Mucosa of rectum (tissue), 2 donors: ENCODE results near the gene PRKCA.

Experiments used
- H3K27ac ChIP-seq, 2 donors: one replicate each; pipeline ENCODE4 v1.7.0; 2013; ENCODE audit warnings: inconsistent platforms in 2 of 2, low read depth in 2 of 2, low read length in 2 of 2
- H3K27me3 ChIP-seq, 2 donors: one replicate each; pipeline ENCODE4 v1.7.0; 2013; ENCODE audit warnings: low read length in 2 of 2; ENCODE audit not compliant: control insufficient read depth in 2 of 2, insufficient read depth in 2 of 2
- H3K36me3 ChIP-seq, 2 donors: one replicate each; pipeline ENCODE4 v1.7.0; 2013; ENCODE audit warnings: low read length in 2 of 2; ENCODE audit not compliant: control insufficient read depth in 2 of 2, insufficient read depth in 2 of 2
- H3K4me1 ChIP-seq, 2 donors: one replicate each; pipeline ENCODE4 v1.7.0; 2013; ENCODE audit warnings: low read length in 2 of 2, mild to moderate bottlenecking in 1 of 2; ENCODE audit not compliant: control insufficient read depth in 2 of 2, insufficient read depth in 2 of 2
- H3K4me3 ChIP-seq, 2 donors: one replicate each; pipeline ENCODE4 v1.7.0; 2013; ENCODE audit warnings: low read length in 2 of 2
- H3K9ac ChIP-seq, 2 donors: one replicate each; pipeline ENCODE4 v1.7.0; 2013; ENCODE audit warnings: low read length in 2 of 2, low read depth in 1 of 2, mild to moderate bottlenecking in 1 of 2
- H3K9me3 ChIP-seq, 2 donors: one replicate each; pipeline ENCODE4 v1.7.0; 2013; ENCODE audit warnings: low read length in 2 of 2; ENCODE audit not compliant: control insufficient read depth in 2 of 2
- donor health status: healthy.
- donor health status: Normal muscosa, but diverticular disease.

The PRKCA gene

GRCh38 chr17:66506641-66507040 is 204.2 kb downstream of the PRKCA start:
- H3K27me3 ChIP-seq: no peaks in the 10 kb centered on the region
- H3K9me3 ChIP-seq: no peaks in the 10 kb centered on the region
- no peak overlapping the region for H3K4me3 ChIP-seq
- no peaks in the 10 kb centered on the region for H3K36me3 ChIP-seq
- H3K9ac ChIP-seq: no peak overlapping the region
- H3K4me1 ChIP-seq: peaks cover 14 to 34% of the 10 kb centered on the region in 2 donors
- no peak overlapping the region for H3K27ac ChIP-seq

GRCh38 chr17:66507103-66507923 is 204.9 kb downstream of the PRKCA start:
- Histone ChIP-seq H3K4me1 (peaks cover 14 to 34% of the 10 kb centered on the region in 2 donors), H3K36me3 (no peaks in the 10 kb centered on the region), H3K4me3 (no peak overlapping the region), H3K27me3 (no peaks in the 10 kb centered on the region), H3K9ac (no peak overlapping the region), H3K27ac (no peak overlapping the region), H3K9me3 (no peaks in the 10 kb centered on the region)

DNA sequence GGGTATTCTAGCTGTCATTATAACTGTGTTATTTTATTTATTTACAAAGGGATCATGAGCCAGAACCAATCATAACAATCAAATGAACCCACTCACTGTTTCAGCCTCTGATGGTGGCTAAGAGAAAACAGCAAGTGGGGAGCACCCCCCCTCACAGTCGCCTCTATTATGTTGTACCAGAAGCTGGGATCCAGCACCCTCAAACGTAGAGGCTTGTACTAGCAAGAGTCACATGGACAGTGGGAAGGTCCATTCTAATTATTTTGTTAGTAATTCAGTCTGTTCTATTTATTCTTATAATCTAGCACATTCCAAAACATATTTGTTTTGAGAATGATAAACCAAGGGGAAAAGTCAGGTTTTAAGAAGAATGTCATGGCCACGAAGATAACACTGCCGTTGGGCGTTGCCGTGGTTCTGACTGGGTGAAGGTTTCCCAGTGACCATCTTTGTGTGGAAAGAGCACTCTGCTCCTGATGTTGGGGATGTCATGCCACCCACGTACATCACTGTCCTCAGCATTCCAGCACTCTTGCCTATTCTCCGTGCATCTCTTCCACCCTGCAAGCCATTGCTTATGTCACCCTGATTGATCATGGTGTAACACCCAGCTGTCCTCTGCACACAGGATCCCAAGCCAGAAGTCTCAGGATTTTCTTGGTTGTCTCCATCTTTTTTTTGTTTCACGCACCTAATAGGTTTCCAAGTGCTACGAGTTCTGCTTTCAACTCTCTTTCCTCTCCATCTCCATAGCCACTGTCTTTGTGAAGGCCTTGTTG is 205.8 kb downstream of the PRKCA start:
- Histone ChIP-seq H3K9me3 (no peaks in the 10 kb centered on the region), H3K27me3 (no peaks in the 10 kb centered on the region), H3K36me3 (no peaks in the 10 kb centered on the region), H3K4me3 (no peak overlapping the region), H3K9ac (no peak overlapping the region), H3K27ac (peak overlapping the region; percentile 84 to 87), H3K4me1 (peaks cover 14 to 29% of the 10 kb centered on the region in 2 donors)

DNA sequence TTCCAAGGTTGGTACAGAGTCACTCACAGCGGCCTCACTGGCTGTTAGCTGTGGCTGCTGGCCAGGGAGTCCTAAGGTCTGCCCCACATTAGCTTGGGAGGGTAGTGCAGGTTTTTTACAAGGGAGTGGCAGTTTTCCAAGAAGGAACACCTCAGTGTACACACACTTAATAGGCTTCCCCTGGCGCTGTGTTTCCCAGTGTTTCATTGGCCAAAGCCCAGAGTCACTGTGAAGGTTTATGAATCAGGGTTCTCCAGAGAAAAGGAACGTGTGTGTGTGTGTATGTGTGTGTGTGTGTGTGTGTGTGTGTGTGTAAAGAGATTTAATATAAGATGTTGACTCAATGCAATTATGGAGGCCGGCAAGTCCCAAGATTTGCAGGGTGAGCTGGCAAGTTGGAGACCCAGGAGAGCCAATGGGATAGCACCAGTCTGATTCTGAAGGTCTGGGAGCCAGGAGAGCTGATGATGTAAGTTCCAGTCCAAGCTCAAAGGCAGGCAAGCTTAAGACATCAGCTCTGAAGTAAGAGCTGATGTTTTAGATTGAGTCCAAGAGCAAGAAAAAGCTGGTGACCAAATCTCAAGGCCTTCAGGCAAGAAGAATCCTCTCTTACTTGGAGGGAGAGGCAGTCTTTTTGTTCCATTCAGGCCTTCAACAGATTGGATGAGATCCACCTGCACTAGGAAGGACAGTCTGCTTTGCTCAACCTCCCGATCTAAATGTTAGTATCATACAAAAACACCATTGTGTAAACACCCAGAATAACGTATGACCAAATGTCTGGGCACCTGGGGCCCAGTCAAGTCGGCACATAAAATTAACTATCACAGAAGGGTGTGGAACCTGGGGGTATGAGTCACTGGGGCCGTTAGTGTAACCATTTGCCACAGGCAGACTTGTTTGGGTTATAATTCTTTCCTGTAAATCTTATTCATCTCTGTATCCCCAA is 206.8 kb downstream of the PRKCA start:
- Histone ChIP-seq H3K27me3 (no peaks in the 10 kb centered on the region), H3K9me3 (no peaks in the 10 kb centered on the region), H3K36me3 (no peaks in the 10 kb centered on the region), H3K4me1 (peaks cover 9 to 28% of the 10 kb centered on the region in 2 donors), H3K4me3 (peak overlapping the region; percentile 2 to 44), H3K9ac (no peak overlapping the region), H3K27ac (peak overlapping the region; percentile 84 to 87)

- no peaks in the 10 kb centered on the region for H3K27me3 ChIP-seq
- H3K4me1 ChIP-seq: peaks cover 9 to 28% of the 10 kb centered on the region in 2 donors
- no peaks in the 10 kb centered on the region for H3K36me3 ChIP-seq
- no peak overlapping the region for H3K4me3 ChIP-seq
- H3K27ac ChIP-seq: peak overlapping the region; percentile 84 to 87
- H3K9ac ChIP-seq: no peak overlapping the region
- H3K9me3 ChIP-seq: no peaks in the 10 kb centered on the region
These were observed 207.5 kb downstream of the PRKCA start for GRCh38 chr17:66509926-66510325.

GRCh38 chr17:66511135-66511534 is 208.7 kb downstream of the PRKCA start:
- H3K4me1 ChIP-seq: peaks cover 9 to 28% of the 10 kb centered on the region in 2 donors
- H3K4me3 ChIP-seq: no peak overlapping the region
- H3K27ac ChIP-seq: no peak overlapping the region
- H3K9me3 ChIP-seq: no peaks in the 10 kb centered on the region
- H3K27me3 ChIP-seq: no peaks in the 10 kb centered on the region
- no peaks in the 10 kb centered on the region for H3K36me3 ChIP-seq
- H3K9ac ChIP-seq: no peak overlapping the region

- H3K9ac ChIP-seq: no peak overlapping the region
- H3K4me3 ChIP-seq: no peak overlapping the region
- H3K9me3 ChIP-seq: no peaks in the 10 kb centered on the region
- H3K27ac ChIP-seq: no peak overlapping the region
- H3K4me1 ChIP-seq: peaks cover 0 to 9% of the 10 kb centered on the region in 2 donors
- H3K27me3 ChIP-seq: no peaks in the 10 kb centered on the region
- no peaks in the 10 kb centered on the region for H3K36me3 ChIP-seq
These were observed 211.9 kb downstream of the PRKCA start for GRCh38 chr17:66514227-66514806.

GRCh38 chr17:66515974-66516373 is 213.6 kb downstream of the PRKCA start:
- Histone ChIP-seq H3K36me3 (no peaks in the 10 kb centered on the region), H3K27me3 (no peaks in the 10 kb centered on the region), H3K9ac (no peak overlapping the region), H3K4me1 (no peaks in the 10 kb centered on the region), H3K4me3 (no peak overlapping the region), H3K27ac (no peak overlapping the region), H3K9me3 (no peaks in the 10 kb centered on the region)

DNA sequence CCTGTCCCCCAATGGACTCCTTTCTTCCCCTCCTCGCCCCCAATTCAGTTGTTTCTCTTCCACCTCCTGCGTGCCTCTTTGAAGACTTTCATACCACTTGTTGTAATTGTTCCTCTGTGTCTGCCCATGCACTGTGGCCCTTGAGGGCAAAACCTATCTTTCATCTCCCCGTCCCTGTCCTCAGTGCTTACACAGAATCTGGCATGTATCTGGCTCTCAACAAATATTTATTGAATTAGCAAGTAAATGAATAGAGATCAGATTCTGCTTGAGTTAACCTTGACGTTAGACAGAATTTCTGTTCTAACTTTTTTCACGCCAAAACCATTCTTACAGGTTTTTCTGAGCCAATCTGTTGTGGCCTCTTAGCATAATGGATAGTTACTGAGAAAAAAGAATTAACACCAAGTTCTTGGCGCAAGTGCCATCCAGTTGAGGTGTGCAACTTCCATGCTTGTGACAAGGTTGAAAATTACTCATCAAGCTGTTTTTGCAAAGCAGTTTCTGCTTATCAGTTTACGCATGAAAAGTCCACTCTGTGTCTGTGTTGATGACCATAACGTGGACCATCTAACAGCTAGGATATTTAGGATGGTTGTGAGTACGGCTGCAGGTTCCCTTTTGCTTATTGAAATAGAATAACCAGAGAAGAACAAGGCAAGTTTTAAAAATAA is 215.1 kb downstream of the PRKCA start:
- H3K4me3 ChIP-seq: no peak overlapping the region
- H3K27ac ChIP-seq: no peak overlapping the region
- H3K36me3 ChIP-seq: no peaks in the 10 kb centered on the region
- no peaks in the 10 kb centered on the region for H3K27me3 ChIP-seq
- H3K9ac ChIP-seq: no peak overlapping the region
- peaks cover 0 to 5% of the 10 kb centered on the region in 2 donors for H3K4me1 ChIP-seq
- no peaks in the 10 kb centered on the region for H3K9me3 ChIP-seq
